Stimulated activated naive CD8-positive, alpha-beta T cell treated with anti-CD3 and anti-CD28 coated beads, Interleukin-15, Interleukin-2, amounts not matched to agents 100 U/mL and 50 U/mL, for 24 hours (primary cell): Measurements from ENCODE around the gene CSNK1G1.
"Not testable (repeated sequence)": the region's sequence is repeated elsewhere in the genome, so short reads cannot be mapped to it uniquely, and the experiment has no call there.

Experiments
- ATAC-seq: fragments of 150-1000 bp; cut with Tn5 transposase; one replicate; pipeline ENCODE4 v1.10.0; 2021
- DNase-seq: peaks from one replicate; pipeline ENCODE4 v3.0.0; 2021

The CSNK1G1 gene

DNA sequence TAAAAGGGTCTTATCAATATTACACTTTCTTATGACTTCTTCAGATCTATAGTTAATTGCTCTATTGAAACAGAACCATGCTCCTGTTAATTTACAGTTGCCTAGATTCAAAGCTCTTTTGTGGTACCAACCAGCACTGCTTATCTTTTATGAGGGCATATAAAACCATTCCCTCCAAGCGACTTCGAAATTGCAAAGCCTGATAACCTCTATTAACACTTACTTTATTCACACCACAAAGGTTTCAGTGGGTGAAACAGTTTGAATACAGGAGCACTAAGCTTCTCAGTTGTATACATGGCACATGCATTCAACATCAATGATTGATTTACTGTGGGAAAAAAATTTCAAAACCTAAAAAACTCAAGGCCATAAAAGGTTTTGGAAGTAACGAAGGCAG lies 118.3 kb downstream of the CSNK1G1 start:
- ATAC-seq = peak; percentile 40
- DNase-seq = no peak

DNA sequence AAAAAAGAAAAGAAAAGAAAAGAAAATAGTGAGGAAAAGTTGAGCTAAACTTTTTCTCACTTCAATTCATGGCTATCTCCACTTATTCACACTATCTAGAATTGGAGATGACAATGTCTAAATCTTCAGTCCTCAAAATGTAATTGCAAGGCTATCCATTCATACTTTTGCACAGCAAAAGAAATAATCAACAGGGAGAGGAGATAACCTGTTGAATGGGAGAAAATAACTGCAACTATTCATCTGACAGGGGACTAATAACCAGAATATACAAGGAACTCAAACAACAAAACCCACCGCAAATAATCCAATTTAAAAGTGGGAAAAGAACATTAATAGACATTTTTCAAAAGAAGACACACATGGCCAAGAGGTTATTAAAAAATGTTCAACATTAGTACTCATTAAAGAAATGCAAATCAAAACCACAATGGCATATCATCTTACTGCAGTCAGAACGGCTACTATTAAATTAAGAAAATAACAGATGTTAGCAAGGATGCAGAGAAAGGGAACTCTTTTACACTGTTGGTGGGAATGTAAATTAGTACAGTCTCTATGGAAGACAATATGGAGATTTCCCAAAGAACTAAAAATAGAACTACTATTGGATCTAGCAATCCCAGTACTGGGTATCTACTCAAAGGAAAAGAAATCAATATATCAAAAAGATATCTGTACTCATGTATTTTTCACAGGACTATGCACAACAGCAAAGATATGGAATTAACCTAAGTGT lies 119.6 kb downstream of the CSNK1G1 start:
- DNase-seq = no peak
- ATAC-seq = no peak

DNA sequence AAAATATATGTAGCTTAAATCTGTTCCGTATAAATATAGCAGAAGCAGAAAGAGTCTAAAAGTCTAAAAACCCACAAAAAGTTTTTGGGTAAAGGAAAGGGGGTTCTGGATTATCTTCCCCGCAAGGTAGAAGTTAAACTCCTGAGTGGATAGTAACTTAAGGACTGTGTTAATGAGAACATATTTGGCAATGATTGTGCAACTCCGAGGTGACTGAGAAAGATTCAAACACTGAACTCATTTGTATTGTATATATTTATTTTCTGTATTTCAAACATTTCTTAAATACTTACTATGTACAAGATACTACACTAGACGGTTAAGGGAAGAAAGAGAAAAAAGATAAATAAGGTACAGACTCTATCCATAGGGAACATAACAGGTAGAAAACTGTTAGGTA lies 120.4 kb downstream of the CSNK1G1 start:
- DNase-seq (no peak), ATAC-seq (no peak)

DNA sequence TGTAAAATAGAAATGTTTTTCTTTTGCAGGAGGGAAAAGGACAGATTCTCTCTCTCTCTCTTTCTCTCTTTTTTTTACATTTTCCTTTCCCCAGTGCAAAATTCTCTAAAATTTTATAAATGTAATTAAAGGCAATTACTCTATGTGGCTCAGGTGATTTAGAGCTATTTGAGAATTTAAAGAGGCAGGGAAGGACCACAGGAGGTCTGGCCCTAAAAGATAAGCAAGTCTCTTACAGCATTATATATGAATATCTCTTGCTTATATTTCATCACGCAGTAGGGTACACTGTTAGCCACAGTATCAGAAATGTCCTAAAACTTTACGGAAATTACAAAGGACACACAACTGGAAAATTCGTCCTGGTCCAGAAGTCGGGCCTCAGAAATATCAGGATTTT lies 122.7 kb downstream of the CSNK1G1 start:
- DNase-seq = no peak
- ATAC-seq = no peak

DNA sequence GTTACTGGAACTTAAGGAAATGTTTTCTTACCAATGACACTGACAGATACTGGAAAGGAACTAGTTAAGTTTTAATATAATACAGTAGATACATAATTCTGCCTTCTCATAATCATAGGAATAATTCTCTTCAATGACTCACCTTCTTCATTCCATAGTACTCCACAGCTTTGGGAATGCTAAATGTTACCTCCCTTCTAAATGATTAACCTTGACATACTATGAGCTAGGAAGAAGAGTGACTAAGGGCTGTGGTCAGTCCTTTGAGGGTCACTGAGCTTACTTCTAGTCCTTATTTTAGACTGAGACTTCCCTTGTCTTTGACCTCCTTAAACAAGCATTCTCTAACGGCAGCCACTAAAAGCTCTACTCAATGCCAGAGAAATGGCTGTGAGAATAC lies 123.6 kb downstream of the CSNK1G1 start:
- ATAC-seq = no peak
- no peak for DNase-seq

DNA sequence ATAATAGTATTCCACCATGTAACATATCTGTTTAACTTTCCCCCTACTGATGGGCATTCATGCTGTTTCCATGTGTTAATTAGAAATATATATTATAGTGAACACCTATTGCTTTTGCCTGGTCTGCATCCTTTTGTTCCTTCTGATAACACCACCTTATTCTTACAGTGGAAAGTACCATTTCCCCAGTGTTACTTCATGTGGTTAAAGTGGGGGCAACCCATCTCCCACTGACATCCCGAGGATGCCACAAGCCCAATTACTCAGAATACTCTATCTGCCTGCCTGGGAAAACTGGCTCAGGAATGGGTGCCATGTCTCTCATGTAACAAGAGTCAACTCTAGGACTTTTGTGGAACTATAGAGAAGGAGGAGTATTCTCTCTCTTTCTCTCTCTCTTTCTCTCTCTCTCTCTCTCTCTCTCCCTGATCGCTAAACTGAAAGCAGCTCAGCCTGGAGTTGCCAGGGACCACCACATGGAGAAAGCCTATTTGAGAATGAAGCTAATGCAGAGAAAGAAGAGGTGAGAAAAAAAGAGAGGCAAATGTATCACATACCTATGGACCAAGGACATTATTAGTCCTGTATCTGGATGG lies 126.7 kb downstream of the CSNK1G1 start:
- peak; percentile 8 for DNase-seq
- peak; percentile 65 for ATAC-seq

DNA sequence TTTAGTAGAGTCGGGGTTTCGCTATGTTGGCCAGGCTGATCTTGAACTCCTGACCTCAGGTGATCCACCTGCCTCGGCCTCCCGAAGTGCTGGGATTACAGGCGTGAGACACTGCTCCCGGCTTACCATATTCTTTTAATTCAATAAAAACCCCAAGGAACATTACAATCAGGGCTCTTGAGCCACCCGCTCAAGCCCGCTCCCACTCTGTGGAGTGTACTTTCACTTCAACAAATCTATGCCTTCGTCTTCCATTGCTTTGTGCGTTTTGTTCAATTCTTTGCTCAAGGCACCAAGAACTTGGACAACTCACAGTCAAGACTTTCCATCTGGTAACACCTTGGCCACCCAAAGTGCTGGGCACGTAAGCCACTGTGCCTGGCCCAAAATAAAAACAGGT lies 130.2 kb downstream of the CSNK1G1 start:
- ATAC-seq (no peak), DNase-seq (no peak)

DNA sequence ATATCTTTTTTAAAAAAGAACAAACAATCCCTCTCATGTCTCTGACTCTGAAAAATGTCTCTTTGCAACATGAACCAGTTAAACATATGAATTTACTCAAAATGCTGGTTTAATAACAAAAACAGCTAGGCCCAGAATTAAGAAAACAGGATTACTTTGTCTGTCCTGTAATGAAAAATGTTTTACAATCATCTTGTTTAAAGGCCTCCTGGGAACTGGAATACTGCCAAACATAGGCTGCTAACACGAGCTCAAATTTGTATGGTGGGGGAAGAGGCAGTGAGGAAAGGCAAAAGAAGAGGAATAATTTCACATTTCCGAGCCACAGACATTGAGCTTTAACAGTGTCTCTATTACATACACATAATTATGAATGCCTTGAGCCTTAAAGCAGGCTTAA lies 131.5 kb downstream of the CSNK1G1 start:
- DNase-seq (no peak), ATAC-seq (no peak)

DNA sequence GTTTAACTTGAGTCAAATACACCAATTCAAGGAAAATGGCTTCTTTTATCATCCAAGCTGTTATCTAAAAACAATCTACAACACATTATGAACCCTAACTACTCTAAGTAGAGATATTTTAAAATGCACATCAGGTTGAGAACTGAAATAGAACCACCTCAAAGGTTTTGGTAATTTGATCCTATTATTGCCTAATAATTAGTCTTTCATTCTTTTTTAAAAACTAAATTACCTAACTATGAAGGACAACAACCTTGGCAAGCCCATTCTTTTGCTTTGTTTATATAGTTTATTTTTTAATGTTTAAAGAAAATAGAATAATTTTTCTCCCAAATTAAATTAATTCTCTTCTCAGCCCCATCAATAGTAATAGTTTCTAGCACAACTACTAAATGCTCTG lies 132.1 kb downstream of the CSNK1G1 start:
- no peak for ATAC-seq
- DNase-seq = no peak

DNA sequence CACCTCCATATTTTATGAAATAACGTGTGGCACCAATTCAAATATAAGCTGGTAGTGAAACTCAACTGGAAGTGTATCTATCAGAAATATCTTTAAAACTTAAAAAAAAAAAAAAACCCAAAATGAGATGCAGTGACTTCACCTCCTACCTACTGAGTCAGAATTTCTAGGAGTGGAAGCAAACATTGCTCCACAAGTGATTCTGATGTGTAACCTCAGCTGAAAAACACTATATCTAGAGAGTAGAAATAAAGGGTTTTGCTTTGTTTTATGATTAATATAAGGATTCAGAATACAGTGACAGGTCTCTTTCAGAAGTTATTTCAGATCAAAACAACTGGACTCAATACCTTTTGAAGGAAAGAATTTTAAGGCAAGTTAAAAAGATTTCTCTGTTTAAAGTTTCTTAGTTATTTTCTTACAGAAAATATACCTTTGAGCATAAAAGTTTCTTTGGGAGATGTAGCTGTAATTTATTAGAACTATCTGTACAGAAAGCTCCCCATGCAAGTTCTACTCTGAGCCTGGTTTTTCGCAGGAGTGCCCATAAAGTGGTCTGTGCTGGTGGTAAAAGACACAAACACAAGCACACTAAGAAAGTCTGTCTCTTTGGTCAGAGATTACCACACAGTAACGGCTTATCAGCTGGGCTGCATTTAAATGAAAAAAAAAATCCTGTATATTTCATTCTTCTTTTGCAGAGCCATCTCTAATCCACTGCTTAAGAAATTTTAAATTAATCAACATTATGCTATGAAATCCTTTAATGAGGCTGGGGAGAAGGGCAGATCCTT lies 133.2 kb downstream of the CSNK1G1 start:
- peak; percentile 75 for ATAC-seq
- no peak for DNase-seq

DNA sequence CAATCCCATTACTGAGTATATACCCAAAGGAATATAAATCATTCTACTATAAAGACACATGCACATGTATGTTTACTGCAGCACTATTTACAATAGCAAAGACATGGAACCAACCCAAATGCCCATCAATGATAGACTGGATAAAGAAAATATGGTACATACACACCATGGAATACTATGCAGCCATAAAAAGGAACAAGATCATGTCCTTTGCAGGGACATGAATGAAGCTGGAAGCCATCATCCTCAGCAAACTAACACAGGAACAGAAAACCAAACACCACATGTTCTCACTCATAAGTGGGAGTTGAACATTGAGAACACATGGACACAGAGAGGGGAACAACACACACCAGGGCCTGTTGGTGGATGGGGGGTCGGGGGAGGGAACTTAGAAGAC lies 134.1 kb downstream of the CSNK1G1 start:
- not testable (repeated sequence) for ATAC-seq, DNase-seq

DNA sequence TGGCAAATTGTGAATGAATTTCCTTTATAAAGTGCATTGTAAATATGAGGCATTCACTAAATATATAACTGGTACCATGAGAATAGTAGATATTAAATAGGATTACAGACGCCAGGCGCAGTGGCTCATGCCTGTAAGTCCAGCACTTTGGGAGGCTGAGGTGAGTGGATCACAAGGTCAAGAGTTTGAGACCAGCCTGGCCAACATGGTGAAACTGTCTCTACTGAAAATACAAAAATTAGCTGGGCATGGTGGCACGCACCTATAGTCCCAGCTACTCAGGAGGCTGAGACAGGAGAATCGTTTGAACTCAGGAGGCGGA lies 138.6 kb downstream of the CSNK1G1 start:
- ATAC-seq, DNase-seq: not testable (repeated sequence)

DNA sequence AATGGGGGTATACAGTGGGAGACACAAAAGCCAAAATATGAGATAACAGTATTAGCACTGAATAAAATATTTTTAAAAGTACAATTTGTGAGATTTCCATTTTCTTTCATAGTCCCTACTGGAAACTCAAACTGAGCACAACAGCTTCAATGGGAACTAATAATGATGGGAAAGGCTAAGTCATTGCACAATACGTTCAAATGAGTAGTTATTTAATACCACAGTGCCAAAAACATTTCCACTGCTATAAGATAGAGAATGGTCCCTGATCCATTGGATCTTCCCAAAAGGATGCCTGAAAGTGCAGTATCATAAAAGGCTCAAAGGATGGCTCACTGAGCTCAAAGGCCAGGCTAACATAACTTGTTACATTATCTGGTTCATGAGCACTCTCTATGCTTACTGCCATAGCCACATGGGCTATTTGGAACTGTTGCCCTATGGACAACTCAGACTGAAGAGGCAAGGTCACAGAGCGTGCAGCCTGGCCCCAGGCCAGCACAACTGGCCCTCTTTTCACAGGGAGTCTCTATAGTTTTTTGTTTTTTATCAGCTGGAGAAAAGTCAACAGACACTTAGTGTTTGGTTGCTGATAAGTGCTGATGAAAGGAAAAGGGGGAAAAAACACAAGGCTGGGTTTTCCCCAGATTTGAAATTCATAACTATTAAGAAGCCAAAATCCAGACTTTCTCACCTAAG lies 139.1 kb downstream of the CSNK1G1 start:
- ATAC-seq (no peak), DNase-seq (no peak)

DNA sequence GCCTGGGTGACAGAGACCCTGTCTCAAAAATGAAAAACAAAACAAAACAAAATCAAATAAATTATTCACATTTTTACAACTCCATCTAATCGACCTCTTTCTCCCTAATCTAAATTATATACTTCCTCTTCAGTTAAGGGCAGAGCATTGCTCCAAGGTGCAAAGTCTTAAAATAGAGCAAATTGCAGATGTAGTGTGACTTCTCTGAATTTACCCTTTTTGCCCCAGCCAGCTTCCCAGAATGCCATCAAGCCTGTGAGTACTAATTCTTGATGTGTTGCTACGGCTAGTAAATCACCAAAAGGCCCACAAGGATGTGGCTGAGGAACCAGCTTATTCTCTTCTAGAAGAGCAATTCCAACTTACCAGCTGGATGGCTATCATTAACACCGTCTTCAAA lies 139.8 kb downstream of the CSNK1G1 start:
- DNase-seq = no peak

DNA sequence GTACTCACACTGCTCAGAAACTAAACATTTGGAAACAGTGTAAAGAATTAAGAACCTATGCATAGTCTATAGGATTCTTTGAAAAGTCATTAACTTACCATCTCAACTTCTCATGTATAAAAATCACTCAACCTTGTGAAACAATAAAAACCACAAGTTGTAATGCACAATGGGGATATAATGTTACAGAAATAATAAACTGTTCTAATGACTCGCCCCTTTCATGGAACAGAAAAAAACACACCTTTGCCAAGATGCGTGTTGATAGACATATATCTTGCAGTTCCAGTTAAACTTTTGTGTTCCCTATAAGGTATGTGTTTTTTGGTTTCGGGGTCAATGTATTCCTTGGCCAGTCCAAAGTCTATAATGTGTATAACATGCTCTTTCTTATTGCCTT lies 142.3 kb downstream of the CSNK1G1 start:
- DNase-seq (no peak), ATAC-seq (no peak)

More for the DNA sequence above, 139.8 kb downstream of the CSNK1G1 start:
- no peak for ATAC-seq

DNA sequence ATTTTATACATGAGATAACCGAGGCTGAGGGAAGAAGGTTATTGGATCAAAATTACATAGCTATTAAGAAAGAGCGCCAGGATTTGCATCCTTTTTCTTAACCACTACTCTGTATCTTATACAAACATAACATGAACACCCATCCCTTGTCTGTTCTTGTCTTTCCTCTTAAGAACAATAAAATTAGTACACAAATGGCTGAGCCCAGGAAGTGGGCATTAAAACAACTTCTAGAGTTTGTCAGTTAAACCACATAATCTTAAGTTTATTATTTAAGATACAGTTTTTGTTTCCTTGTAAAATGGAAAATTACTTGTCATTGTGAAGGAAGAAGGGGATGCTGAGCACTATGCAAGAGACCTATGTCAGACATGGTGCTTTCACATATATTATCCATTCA lies 144.3 kb downstream of the CSNK1G1 start:
- no peak for ATAC-seq

DNA sequence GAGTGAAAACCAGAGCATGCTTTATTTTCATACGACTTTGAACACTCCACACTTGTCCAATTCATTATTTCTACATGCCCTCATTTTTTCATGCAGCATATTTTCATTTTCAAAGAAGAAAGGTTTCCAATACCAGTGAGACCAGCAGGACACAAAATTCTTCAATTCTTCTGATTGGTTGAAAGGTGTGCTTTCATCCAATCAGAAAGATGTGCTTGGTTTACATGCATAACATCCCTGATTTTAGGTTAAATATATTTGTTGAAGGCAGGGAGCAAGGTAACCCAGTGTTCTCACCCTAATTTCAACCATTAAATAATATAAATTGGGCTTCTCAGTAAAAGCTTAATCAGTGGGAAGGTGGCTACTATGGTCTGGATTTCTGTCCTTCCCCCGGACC lies 145.6 kb downstream of the CSNK1G1 start:
- no peak for ATAC-seq
- DNase-seq = no peak

More for the DNA sequence above, 144.3 kb downstream of the CSNK1G1 start:
- no peak for DNase-seq

DNA sequence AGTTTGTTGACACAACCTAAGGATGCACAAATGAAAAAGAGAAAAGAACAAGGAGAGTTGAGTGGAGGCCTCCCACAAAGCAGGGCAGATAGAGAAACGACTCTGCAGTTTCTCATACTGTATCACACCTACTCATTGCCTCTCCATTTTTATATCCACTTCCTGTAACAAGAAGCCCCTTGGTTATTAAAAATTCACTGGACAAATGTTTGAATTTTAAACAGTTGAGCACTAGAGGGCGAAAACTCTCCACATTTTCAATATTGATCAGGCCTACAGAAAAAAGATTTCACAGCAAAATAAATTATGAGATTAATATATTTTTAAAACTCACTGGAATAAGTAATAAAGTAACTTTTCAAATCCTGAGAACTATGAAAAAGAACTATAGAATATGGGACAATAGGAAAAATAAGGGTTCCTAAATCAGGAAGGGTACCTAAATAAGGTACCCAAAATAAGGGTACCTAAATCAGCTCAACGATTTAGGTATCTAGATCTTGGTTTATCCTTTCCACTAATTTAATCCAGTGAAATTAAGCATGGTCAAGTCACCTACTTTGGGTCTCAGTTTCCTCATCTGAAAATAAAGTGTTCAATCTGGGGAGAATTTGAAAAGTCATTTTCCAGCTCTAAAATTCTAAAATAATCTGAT lies 146.2 kb downstream of the CSNK1G1 start:
- DNase-seq = no peak
- ATAC-seq = no peak

DNA sequence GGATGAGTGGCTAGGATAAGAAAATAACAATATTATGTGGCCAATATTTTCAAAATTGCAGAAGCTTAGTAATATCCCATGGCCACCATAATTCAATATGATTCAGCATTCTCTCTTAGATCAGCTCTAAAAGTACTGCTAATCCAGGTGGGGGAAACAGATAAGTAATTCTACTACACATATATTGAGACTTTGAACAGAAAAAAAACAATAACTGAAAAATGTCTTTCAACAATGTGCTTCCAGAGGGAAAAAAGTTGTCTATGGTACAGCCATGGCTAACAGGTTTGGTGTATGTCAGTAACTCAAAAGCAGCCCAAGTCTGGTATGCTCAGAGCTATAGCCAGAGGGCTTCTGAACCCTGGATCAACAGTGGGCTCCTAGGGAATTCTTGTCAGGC lies 150.8 kb downstream of the CSNK1G1 start:
- DNase-seq = no peak

DNA sequence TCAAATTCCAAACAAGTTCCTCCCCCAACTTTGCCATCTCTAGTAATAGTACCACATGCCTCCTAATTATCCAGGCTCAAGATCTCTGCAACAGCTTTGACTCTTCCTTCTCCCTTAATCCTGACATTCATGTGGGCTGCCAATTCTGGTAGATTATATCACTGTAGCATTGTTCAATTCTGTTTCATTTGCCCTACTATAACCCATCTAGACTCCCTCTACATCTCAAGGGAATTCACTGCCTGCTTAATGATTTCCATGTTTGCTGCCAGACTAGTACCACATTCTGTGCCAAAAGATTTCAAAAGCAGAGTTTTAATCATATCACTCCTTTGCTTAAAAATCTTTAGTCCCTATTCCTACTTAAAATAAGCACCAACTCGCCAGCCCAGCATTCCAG lies 158.5 kb downstream of the CSNK1G1 start:
- ATAC-seq (no peak), DNase-seq (no peak)

More for the DNA sequence above, 150.8 kb downstream of the CSNK1G1 start:
- ATAC-seq = no peak

DNA sequence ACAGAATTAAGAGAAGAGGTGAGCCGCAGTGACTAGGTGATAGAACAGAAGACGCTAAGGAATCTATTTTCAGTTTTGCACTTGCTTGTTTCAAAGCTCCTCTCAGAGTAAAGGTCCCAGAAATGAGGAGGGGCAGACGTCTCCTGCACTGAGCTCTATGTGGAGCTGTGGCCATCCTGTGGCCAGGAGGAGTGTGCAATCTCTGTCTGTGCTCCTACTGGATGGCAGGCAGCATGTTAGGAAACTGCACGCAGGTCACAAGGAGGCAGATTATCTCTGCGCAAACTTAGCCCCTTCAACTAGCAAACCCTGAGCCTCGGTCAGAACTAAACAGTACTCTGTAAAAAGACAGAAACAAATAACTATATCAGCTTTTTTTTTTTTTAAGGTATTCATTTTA lies 162.0 kb downstream of the CSNK1G1 start:
- ATAC-seq (no peak), DNase-seq (no peak)
